Neural progenitor cell (in vitro differentiated cells): ENCODE data around the gene PRR35. TPM values are rescaled to one million over a fixed set of nuclear protein-coding genes. Genes with fewer than 3 reads are reported as not detected.

Experiments used
- DNase-seq: peaks from one replicate; pipeline ENCODE4 v3.0.0-alpha.2; 2016; ENCODE audit warnings: low spot score
- H2AFZ ChIP-seq: fragments of 200-600 bp; sonication (generic); replicated peaks from 2 replicates; pipeline ENCODE4 v1.6.1; 2016; ENCODE audit warnings: antibody characterized with exemption
- H3F3A ChIP-seq: fragments of 200-600 bp; sonication (generic); 2 replicates; pipeline ENCODE4 v1.6.1; 2016; ENCODE audit warnings: antibody characterized with exemption, low read depth
- H3K27ac ChIP-seq: fragments of 200-600 bp; sonication (generic); 2 replicates; pipeline ENCODE4 v1.5.1; 2016; ENCODE audit warnings: mild to moderate bottlenecking
- H3K27me3 ChIP-seq: fragments of 200-600 bp; sonication (generic); 2 replicates; pipeline ENCODE4 v1.6.1; 2016; ENCODE audit warnings: mild to moderate bottlenecking, moderate library complexity
- H3K36me3 ChIP-seq: fragments of 200-600 bp; sonication (generic); 2 replicates; pipeline ENCODE4 v1.5.1; 2016
- H3K4me1 ChIP-seq: fragments of 200-600 bp; sonication (generic); 2 replicates; pipeline ENCODE4 v1.6.1; 2016; ENCODE audit warnings: mixed run types
- H3K4me2 ChIP-seq: fragments of 200-600 bp; sonication (generic); 2 replicates; pipeline ENCODE4 v1.6.1; 2016
- H3K4me3 ChIP-seq: fragments of 200-600 bp; sonication (generic); 2 replicates; pipeline ENCODE4 v1.5.1; 2016
- H3K79me2 ChIP-seq: fragments of 200-600 bp; sonication (generic); 2 replicates; pipeline ENCODE4 v1.6.1; 2016; ENCODE audit warnings: low read depth
- H3K9ac ChIP-seq: fragments of 200-600 bp; sonication (generic); 2 replicates; pipeline ENCODE4 v1.6.1; 2016
- H3K9me3 ChIP-seq: fragments of 200-600 bp; sonication (generic); 2 replicates; pipeline ENCODE4 v1.5.1; 2016; ENCODE audit warnings: low read depth
- H4K20me1 ChIP-seq: fragments of 200-600 bp; sonication (generic); 2 replicates; pipeline ENCODE4 v1.6.1; 2016; ENCODE audit warnings: low read depth
- H3K27ac Mint-ChIP-seq: 3 replicates; pipeline ENCODE4 v1.8.0; 2021; ENCODE audit warnings: mixed read lengths
- H3K27me3 Mint-ChIP-seq: 2 replicates; pipeline ENCODE4 v1.8.0; 2022; ENCODE audit warnings: low read depth, mild to moderate bottlenecking, inconsistent platforms, moderate library complexity, mixed read lengths; ENCODE audit not compliant: insufficient read depth
- H3K36me3 Mint-ChIP-seq: 3 replicates; pipeline ENCODE4 v1.8.0; 2021; ENCODE audit warnings: mixed read lengths
- H3K4me1 Mint-ChIP-seq: 3 replicates; pipeline ENCODE4 v1.8.0; 2021; ENCODE audit warnings: mixed read lengths
- H3K4me3 Mint-ChIP-seq: 3 replicates; pipeline ENCODE4 v1.8.0; 2021; ENCODE audit warnings: mild to moderate bottlenecking, moderate library complexity, mixed read lengths
- H3K9me3 Mint-ChIP-seq: 3 replicates; pipeline ENCODE4 v1.8.0; 2020; ENCODE audit warnings: mixed read lengths
- EZH2 ChIP-seq: fragments of 200-600 bp; sonication (generic); IDR thresholded peaks from 2 replicates; pipeline ENCODE4 v1.6.1; 2017; ENCODE audit warnings: antibody characterized with exemption, mild to moderate bottlenecking, moderate library complexity
- EZH2phosphoT487 ChIP-seq: fragments of 200-600 bp; sonication (generic); IDR thresholded peaks from 2 replicates; pipeline ENCODE4 v1.6.1; 2017; ENCODE audit warnings: antibody characterized with exemption
- total RNA-seq: library from RNA; depleted of rRNA; stranded (reverse); fragments of >200 nt; gene quantifications from 2 replicates; pipeline ENCODE4 v1.2.3, GENCODE V29; 2015; ENCODE audit warnings: low replicate concordance
- TF ChIP-seq, protein P1 (sequence below): fragments of 200-600 bp; sonication (generic); IDR thresholded peaks from 2 replicates; pipeline ENCODE4 v1.5.1; 2017; ENCODE audit warnings: antibody characterized with exemption, mild to moderate bottlenecking

Gene PRR35
- total RNA-seq, 1 donor from 2014 or later: not detected

DNA sequence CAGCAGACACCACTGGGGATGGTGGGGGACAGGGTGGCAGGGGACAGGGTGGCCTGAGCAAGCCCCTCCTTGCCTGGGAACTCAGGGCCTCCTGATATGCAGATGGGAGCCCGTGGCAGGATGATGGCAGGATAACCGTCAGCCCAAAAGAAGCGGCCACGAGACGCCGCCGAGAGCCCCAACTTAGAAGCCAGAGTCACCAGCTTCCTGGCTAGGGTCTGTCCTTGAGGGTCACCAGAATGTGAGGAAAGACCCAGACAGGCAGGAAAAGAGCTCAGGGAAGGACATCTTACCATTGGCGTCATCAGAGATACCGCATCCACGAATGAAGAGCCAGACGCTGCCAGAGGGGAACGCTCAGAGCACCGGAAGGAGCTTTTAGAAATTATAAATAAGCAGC is 49.1 kb downstream of the PRR35 start:
- no peak overlapping the region for H3K27ac ChIP-seq
- H3K36me3 ChIP-seq: no peaks in the 10 kb centered on the region
- peaks cover 12% of the 10 kb centered on the region for H3K27me3 Mint-ChIP-seq
- no peak overlapping the region for H3K4me3 ChIP-seq
- no peaks in the 10 kb centered on the region for H4K20me1 ChIP-seq
- H3K36me3 Mint-ChIP-seq: peaks cover 22% of the 10 kb centered on the region
- H3K4me1 ChIP-seq: no peaks in the 10 kb centered on the region
- TF ChIP-seq EZH2 (no peak), EZH2phosphoT487 (no peak)
- TF ChIP-seq, protein P1, sequence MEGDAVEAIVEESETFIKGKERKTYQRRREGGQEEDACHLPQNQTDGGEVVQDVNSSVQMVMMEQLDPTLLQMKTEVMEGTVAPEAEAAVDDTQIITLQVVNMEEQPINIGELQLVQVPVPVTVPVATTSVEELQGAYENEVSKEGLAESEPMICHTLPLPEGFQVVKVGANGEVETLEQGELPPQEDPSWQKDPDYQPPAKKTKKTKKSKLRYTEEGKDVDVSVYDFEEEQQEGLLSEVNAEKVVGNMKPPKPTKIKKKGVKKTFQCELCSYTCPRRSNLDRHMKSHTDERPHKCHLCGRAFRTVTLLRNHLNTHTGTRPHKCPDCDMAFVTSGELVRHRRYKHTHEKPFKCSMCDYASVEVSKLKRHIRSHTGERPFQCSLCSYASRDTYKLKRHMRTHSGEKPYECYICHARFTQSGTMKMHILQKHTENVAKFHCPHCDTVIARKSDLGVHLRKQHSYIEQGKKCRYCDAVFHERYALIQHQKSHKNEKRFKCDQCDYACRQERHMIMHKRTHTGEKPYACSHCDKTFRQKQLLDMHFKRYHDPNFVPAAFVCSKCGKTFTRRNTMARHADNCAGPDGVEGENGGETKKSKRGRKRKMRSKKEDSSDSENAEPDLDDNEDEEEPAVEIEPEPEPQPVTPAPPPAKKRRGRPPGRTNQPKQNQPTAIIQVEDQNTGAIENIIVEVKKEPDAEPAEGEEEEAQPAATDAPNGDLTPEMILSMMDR: no peak
- no peak overlapping the region for H3K4me3 Mint-ChIP-seq
- H3K9me3 Mint-ChIP-seq: peaks cover 39% of the 10 kb centered on the region
- peaks cover 3% of the 10 kb centered on the region for H3K9me3 ChIP-seq
- H3K4me2 ChIP-seq: no peak overlapping the region
- peaks cover 15% of the 10 kb centered on the region for H3K79me2 ChIP-seq
- no peak overlapping the region for H3K9ac ChIP-seq
- no peak overlapping the region for H2AFZ ChIP-seq
- no peak overlapping the region for H3K27ac Mint-ChIP-seq
- peaks cover 12% of the 10 kb centered on the region for H3K4me1 Mint-ChIP-seq
- H3K27me3 ChIP-seq: no peaks in the 10 kb centered on the region
- no peak for DNase-seq
- H3F3A ChIP-seq: no peaks in the 10 kb centered on the region

DNA sequence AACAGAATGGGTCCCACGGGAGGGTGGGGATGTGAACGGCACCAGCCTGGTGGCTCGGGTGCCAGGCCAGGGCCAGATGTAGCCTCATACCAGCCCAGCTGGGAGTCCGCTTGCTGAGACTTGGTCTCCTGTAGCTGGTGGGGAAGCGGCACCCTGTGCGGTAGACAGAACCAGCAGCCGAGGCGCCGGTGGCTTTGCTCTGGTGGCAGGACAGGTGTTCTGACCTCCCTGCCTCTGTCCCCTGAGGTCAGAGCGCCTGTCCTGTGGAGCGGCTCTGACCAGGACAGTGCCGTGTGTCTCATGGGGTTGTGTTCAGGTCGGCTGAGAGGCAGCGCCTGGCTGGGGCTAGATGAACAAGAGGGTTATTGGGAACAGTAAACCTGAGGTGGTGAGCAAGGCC is 49.8 kb downstream of the PRR35 start:
- Histone ChIP-seq H3K4me2 (no peak overlapping the region), H3K4me1 (no peaks in the 10 kb centered on the region), H3K9me3 (no peaks in the 10 kb centered on the region), H3K79me2 (peaks cover 8% of the 10 kb centered on the region), H3K27ac (no peak overlapping the region), H3K36me3 (no peaks in the 10 kb centered on the region), H2AFZ (no peak overlapping the region), H4K20me1 (no peaks in the 10 kb centered on the region), H3F3A (no peaks in the 10 kb centered on the region), H3K27me3 (no peaks in the 10 kb centered on the region), H3K9ac (no peak overlapping the region), H3K4me3 (no peak overlapping the region)
- no peak overlapping the region for H3K27ac Mint-ChIP-seq
- TF ChIP-seq, protein P1: no peak
- no peak for TF ChIP-seq EZH2phosphoT487
- TF ChIP-seq EZH2: no peak
- peaks cover 17% of the 10 kb centered on the region for H3K4me1 Mint-ChIP-seq
- H3K9me3 Mint-ChIP-seq: peaks cover 33% of the 10 kb centered on the region
- peaks cover 25% of the 10 kb centered on the region for H3K36me3 Mint-ChIP-seq
- H3K27me3 Mint-ChIP-seq: peaks cover 17% of the 10 kb centered on the region
- H3K4me3 Mint-ChIP-seq: peak overlapping the region; percentile 36
- no peak for DNase-seq

DNA sequence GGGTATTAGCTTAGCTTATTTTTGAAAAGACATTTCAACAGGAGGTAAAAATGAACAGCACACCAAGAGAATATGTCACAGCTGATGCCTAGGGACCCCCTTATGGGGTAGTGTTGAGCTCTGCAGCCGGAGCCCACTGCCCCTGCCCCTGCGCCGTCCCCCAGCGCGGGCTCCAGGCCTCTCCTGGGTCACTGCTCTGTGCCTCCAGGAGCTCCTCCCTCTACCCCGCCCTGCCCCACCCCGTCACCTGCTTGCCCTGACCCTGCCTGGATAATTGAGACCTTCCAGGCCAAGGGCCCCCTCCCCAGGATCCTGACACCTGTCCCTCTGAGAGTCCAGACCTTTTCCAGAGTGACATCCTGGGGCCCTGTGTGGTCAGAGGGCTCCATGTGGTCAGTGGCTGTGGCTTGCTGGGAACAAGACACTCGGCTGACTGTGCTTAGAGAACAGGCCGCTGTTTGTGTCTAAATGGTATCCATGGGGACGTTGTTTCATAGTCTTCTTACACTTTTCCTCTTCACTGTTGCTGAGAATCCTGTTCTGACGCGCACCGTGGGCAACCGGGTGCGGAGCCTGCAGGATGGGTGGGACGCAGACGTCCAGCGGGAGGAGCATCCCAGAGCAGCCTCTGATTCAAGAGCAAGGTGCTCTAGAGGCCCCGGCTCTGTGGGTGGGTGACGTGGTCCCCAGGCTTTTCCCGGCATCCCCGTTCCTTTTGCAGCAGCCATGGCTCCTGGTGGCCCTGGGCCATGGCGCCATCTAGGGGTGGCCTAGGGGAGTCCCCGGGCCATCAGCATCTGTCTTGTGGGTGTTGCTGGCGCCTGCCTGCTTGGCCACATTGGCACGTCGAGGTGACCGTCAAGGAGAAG is 50.6 kb downstream of the PRR35 start:
- Histone ChIP-seq H3K4me2 (no peak overlapping the region), H3K27me3 (no peaks in the 10 kb centered on the region), H4K20me1 (no peaks in the 10 kb centered on the region), H3K9ac (no peak overlapping the region), H2AFZ (no peak overlapping the region), H3K27ac (no peak overlapping the region), H3F3A (no peaks in the 10 kb centered on the region), H3K4me1 (no peaks in the 10 kb centered on the region), H3K9me3 (no peaks in the 10 kb centered on the region), H3K4me3 (no peak overlapping the region), H3K36me3 (no peaks in the 10 kb centered on the region), H3K79me2 (peaks cover under 1% of the 10 kb centered on the region)
- DNase-seq: peak; percentile 71
- Mint-ChIP-seq H3K27ac (no peak overlapping the region), H3K27me3 (peaks cover 20% of the 10 kb centered on the region), H3K4me3 (peak overlapping the region; percentile 43), H3K4me1 (peaks cover 20% of the 10 kb centered on the region), H3K36me3 (peaks cover 22% of the 10 kb centered on the region), H3K9me3 (peaks cover 25% of the 10 kb centered on the region)
- TF ChIP-seq, protein P1: peak; percentile 71
- TF ChIP-seq EZH2phosphoT487: no peak
